Heart right ventricle (tissue), 16 donors: ENCODE measurements around the gene TECR. TPM values are rescaled to one million over a fixed set of nuclear protein-coding genes. Genes with fewer than 3 reads are reported as not detected.
"Not testable (repeated sequence)": the region's sequence is repeated elsewhere in the genome, so short reads cannot be mapped to it uniquely, and the experiment has no call there.

ENCODE experiments used
- ATAC-seq, 8 donors: fragments of 200-7000 bp; cut with Tn5 transposase; one replicate each; pipeline ENCODE4 v1.9.1; 2020; ENCODE audit warnings: mild to moderate bottlenecking in 8 of 8, moderate library complexity in 8 of 8, moderate number of reproducible peaks in 1 of 8
- DNase-seq, 2 donors: peaks; one replicate each; pipeline ENCODE4 v3.0.0-alpha.2; 2020
- H3K27ac ChIP-seq, 10 donors: fragments of 200-600 bp; sonication (generic) in 2 of 10; one replicate each; pipeline versions ENCODE4 v1.5.0 to v1.8.0; 2020 to 2022; ENCODE audit warnings: mild to moderate bottlenecking in 3 of 10
- H3K27me3 ChIP-seq, 7 donors: fragments of 200-600 bp; one replicate each; pipeline ENCODE4 v1.8.0; 2021 to 2022; ENCODE audit warnings: mild to moderate bottlenecking in 2 of 7
- H3K36me3 ChIP-seq, 9 donors: fragments of 200-600 bp; sonication (generic) in 1 of 9; one replicate each; pipeline versions ENCODE4 v1.5.0 to v1.8.0; 2020 to 2022; ENCODE audit warnings: mild to moderate bottlenecking in 2 of 9
- H3K4me1 ChIP-seq, 9 donors: fragments of 200-600 bp; sonication (generic) in 1 of 9; one replicate each; pipeline versions ENCODE4 v1.5.0 to v1.8.0; 2020 to 2022; ENCODE audit warnings: mild to moderate bottlenecking in 4 of 9
- H3K4me3 ChIP-seq, 10 donors: fragments of 200-600 bp; sonication (generic) in 2 of 10; one replicate each; pipeline versions ENCODE4 v1.5.0 to v1.8.0; 2020 to 2022; ENCODE audit warnings: mild to moderate bottlenecking in 7 of 10, moderate library complexity in 2 of 10
- H3K9me3 ChIP-seq, 11 donors: fragments of 200-600 bp in 10 of 11; sonication (generic) in 2 of 11; one replicate each; pipeline versions ENCODE4 v1.5.0 to v1.8.0; 2013 to 2022; ENCODE audit warnings: mild to moderate bottlenecking in 2 of 11, control low read depth in 1 of 11, moderate library complexity in 1 of 11
- CTCF ChIP-seq, 9 donors: fragments of 200-600 bp; sonication (generic) in 2 of 9; IDR thresholded peaks; one replicate each; pipeline versions ENCODE4 v1.5.0 to v1.8.0; 2021 to 2022; ENCODE audit warnings: antibody characterized with exemption in 9 of 9, mild to moderate bottlenecking in 5 of 9, moderate library complexity in 1 of 9
- WGBS, 2 donors: extraction: QIAGEN DNeasy Blood & Tissue Kit; methylation state at CpG; one replicate each; pipeline ENCODE4 v1.1.7; 2013; ENCODE audit warnings: inconsistent platforms in 1 of 2; 5-methylcytosine and 5-hydroxymethylcytosine counted together
- intact Hi-C, 10 donors: fragments of 100-400 bp; cut with DNase I; formaldehyde crosslinking; loops; one replicate each; pipeline versions ENCODE4 v1.11.1 to v1.14.2; 2022
- polyA plus RNA-seq, 2 donors: library from polyadenylated mRNA; stranded (reverse); fragments of 200-250 nt; gene quantifications; one replicate each; pipeline ENCODE4 v1.2.3, GENCODE V29; 2013
- total RNA-seq, 10 donors: library from RNA; stranded (reverse); fragmentation: NEBNext Ultra II Directional in 3 of 10; extraction: Animal tissue kit (Norgen Biotek cat#: 25700) in 3 of 10; gene quantifications; one replicate each; pipeline versions ENCODE4 v1.2.1 to v1.2.4, GENCODE V29; 2021 to 2023
- donor health status: Arrhythmogenic right ventricular cardiomyopathy.
- donor health status: ischemic (EF 13 %, LVEDD 7.1; RV severe dilation, severe dysfunction).
- donor health status: healthy with polysubstance abuse.
- donor health status: DM: no; HTN: yes; CAD: no.
- donor health status: DM: no; HTN: no; CAD: no.
- donor health status: ischemic (EF 25% LVEDD 6.9; RV normal size, moderate dysfunction).
- donor health status: ischemic (EF 25% LVEDD 5.7; RV mildly dilated, moderate dysfunction).
- donor health status: healthy.
- donor health status: DM: yes; HTN: yes; CAD: no.
- donor health status: Ischemic cardiomyopathy.
- donor health status: ischemic (EF 35%, LVEDD 5.7; RV mildly dilated, moderate dysfunction).
- donor health status: nonischemic (EF 11% LVEDD 7.7; RV severe dilation, severe dysfunction).
- donor health status: DM: yes; HTN: yes; CAD: no.
- donor health status: PGD.
- donor health status: ischemic (EF 29% LVEDD 5.4; RV normal size, mild dysfunction).
- donor health status: nonischemic (EF 23%, LVEDD 6.1; RV moderate dilation, normal function).

TECR gene
- total and polyA plus RNA-seq, 12 donors, result 61.4 to 194 (median 75.7) TPM

DNA sequence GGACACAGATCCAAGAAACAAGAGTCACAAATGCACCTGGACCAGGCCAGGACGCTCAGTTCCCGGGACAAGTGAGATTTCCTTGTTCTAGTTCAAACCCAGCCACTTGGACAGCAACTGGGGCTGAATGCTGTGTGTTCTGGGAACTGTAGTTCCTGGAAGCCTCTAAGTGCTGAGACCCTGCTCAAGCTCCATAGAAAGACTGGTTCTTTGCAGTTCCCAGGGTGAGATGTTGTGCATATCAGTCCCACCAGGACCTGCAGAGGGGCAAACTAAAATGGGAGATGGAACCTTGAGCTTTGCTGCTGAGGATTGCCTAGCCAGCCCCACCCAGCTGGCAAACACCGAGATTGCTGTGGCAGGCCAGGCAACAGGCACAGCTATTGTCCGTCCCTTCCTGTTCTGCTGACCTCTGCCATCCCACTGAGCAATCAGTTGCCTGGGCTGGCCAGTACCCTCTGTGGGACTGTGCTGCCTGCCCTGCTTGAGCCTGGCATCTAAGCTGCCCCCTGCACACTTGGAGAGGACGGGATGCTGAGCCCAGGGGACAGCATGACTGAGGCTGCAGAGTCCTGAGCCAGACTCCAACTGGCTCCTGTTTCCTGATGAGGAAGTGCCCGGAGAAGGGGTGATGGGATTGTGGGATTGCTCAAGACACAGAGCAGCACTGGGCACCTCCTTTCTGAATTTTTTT, 32.0 kb upstream of the TECR start:
- DNase-seq (peak in 1 of 2 donors; percentile 22), ATAC-seq (peak in 1 of 8 donors; percentile 2)
- Histone ChIP-seq H3K4me3 (no peak overlapping the region), H3K36me3 (peaks cover 0 to 8% (median 0%) of the 10 kb centered on the region in 9 donors), H3K27me3 (no peaks in the 10 kb centered on the region), H3K27ac (peak overlapping the region in 7 of 10 donors; percentile 20 to 81 (median 79)), H3K4me1 (peaks cover 3 to 36% (median 27%) of the 10 kb centered on the region in 9 donors), H3K9me3 (no peaks in the 10 kb centered on the region)
- intact Hi-C loops, result loop anchor here in 1 of 10 donors (2.0 kb wide), 1 partner anchor 19 kb away; no protein-coding TSS in a partner anchor
- 38 to 60% methylated on average over 6 of the region's 6 CpGs for WGBS, 2 donors
- no peak for TF ChIP-seq CTCF (IDR thresholded peaks at IDR 0.05)

DNA sequence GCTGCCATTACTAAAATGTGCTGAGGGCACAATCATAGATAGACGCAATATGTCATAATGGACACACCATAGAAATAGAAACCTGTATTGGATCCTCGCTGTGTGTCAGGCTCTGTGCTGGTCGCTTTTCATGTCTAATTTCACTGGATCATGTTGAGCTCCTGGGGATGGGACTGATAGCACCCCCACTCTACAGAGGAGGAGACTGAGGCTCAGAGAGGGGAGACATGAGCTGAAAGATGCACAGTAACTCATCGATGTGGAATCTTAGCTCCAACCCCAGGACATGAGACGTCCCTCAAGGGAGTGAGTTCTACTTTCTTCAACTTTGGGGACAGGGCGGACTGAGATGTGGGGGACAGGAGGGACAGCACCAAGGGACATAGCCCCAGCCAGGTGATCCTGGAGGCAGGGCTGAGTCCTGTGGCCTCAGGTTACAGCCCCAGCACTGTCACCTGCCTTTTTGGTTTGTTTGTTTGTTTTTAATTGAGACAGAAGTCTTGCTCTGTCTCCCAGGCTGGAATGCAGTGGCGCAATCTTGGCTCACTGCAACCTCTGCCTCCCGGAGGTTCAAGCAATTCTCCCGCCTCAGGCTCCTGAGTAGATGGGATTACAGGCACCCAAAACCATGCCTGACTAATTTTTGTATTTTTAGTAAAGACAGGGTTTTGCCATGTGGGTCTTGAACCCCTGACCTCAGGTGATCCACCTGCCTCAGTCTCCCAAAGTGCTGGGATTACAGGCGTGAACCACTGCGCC, 26.9 kb upstream of the TECR start:
- Histone ChIP-seq H3K36me3 (no peaks in the 10 kb centered on the region), H3K4me1 (peaks cover 0 to 13% (median 2%) of the 10 kb centered on the region in 9 donors), H3K27me3 (peaks cover 0 to 4% (median 0%) of the 10 kb centered on the region in 7 donors), H3K9me3 (no peaks in the 10 kb centered on the region), H3K4me3 (no peak overlapping the region), H3K27ac (no peak overlapping the region)
- 81 to 82% methylated on average over 11 of the region's 11 CpGs for WGBS, 2 donors
- no peak for DNase-seq
- no peak for TF ChIP-seq CTCF (IDR thresholded peaks at IDR 0.05)
- intact Hi-C loops, result no loop called here
- no peak for ATAC-seq

GRCh38 chr19:14503285-14503684, 26.1 kb upstream of the TECR start:
- WGBS, 2 donors, result 76 to 86% methylated on average over 1 of the region's 1 CpG
- peaks cover 0 to 14% (median 0%) of the 10 kb centered on the region in 9 donors for H3K4me1 ChIP-seq
- no peak for DNase-seq
- no peak for ATAC-seq
- intact Hi-C loops, result no loop called here
- H3K27ac ChIP-seq, result no peak overlapping the region
- TF ChIP-seq CTCF (IDR thresholded peaks at IDR 0.05), result no peak
- peaks cover 0 to 4% (median 0%) of the 10 kb centered on the region in 7 donors for H3K27me3 ChIP-seq
- H3K4me3 ChIP-seq, result no peak overlapping the region
- no peaks in the 10 kb centered on the region for H3K9me3 ChIP-seq
- no peaks in the 10 kb centered on the region for H3K36me3 ChIP-seq

GRCh38 chr19:14504575-14504974, 24.8 kb upstream of the TECR start:
- H3K36me3 ChIP-seq, intact Hi-C loops, DNase-seq, H3K9me3 ChIP-seq, H3K27ac ChIP-seq, H3K4me3 ChIP-seq, H3K27me3 ChIP-seq, ATAC-seq: not testable (repeated sequence)
- H3K4me1 ChIP-seq, result peaks cover 0 to 23% (median 0%) of the 10 kb centered on the region in 9 donors
- 93 to 94% methylated on average over 8 of the region's 8 CpGs for WGBS, 2 donors
